Motor neuron (in vitro differentiated cells): Measurements from ENCODE around the gene USP48. TPM values are rescaled to one million over a fixed set of nuclear protein-coding genes. Genes with fewer than 3 reads are reported as not detected.

Experiments
- ATAC-seq, 8 experiments: fragments of 200-7000 bp; cut with Tn5 transposase; replicated peaks in 6 of 8; 2 replicates each; pipeline ENCODE4 v1.8.0; 2021; ENCODE audit warnings: mild to moderate bottlenecking in 8 of 8, moderate library complexity in 8 of 8
- H3K27ac ChIP-seq, 2 donors: fragments of 250-450 bp; sonication (Bioruptor Pico); 2 replicates each; pipeline ENCODE4 v1.9.0; 2021; ENCODE audit warnings: antibody characterized with exemption in 2 of 2, mild to moderate bottlenecking in 2 of 2, moderate library complexity in 1 of 2
- H3K4me1 ChIP-seq, 2 donors: fragments of 250-450 bp; sonication (Bioruptor Pico); replicated peaks in 1 of 2; 2 replicates each; pipeline ENCODE4 v1.6.1; 2021; ENCODE audit warnings: antibody characterized with exemption in 2 of 2, mild to moderate bottlenecking in 2 of 2, moderate library complexity in 1 of 2
- H3K4me3 ChIP-seq, 5 donors: fragments of 250-450 bp; sonication (Bioruptor Pico); 2 replicates each; pipeline ENCODE4 v1.9.0; 2021; ENCODE audit warnings: antibody characterized with exemption in 5 of 5, mild to moderate bottlenecking in 5 of 5, moderate library complexity in 4 of 5
- WGBS, 10 experiments: fragments of 450-650 bp; shearing (Covaris generic); methylation state at CpG; one replicate each; pipeline ENCODE4 v1.0.0; 2022; 5-methylcytosine and 5-hydroxymethylcytosine counted together
- in situ Hi-C, 9 experiments: fragments of 400-800 bp; cut with MboI; loops; one replicate each; pipeline ENCODE4 v1.15.0; 2021; ENCODE audit warnings: low sequenced_read_pairs in 9 of 9, low pct_unique_long_range_greater_than_20kb in 2 of 9; ENCODE audit not compliant: unreplicated experiment in 9 of 9
- total RNA-seq, 8 experiments: library from RNA; unstranded; fragments of 300-600 nt; gene quantifications; 2 replicates each; pipeline versions ENCODE4 v1.2.3 to v1.2.4, GENCODE V29; 2022

Gene USP48
- total RNA-seq, 8 experiments from 2014 or later: 34.1 to 84.9 (median 54.9) TPM

DNA sequence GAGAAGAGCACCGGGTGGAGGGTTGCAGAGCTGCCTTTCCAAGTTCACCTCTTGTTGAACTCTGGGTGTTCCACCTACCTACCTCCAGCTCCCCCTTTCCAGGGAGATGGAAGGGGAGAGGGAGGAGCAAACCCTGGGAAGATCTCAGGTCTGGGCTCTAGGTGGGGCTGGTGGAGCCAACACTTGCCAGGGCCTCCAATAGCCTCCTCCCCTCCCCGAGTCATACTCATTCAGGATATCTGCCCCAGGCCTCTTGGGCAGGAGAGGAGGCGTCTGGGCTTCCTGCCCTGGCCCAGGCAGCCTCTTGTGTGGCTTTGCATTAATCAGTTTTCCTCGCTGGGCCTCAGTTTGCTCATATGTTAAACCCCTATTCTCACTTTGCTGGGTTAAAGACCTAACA is 127.2 kb downstream of the USP48 start:
- ATAC-seq: no peak
- 0 to 61% (median 39%) methylated on average over 1 to 3 of the region's 4 CpGs; no CpG with 5 or more reads in 6 of the 10 experiments for WGBS, 10 experiments
- Histone ChIP-seq H3K4me1 (peaks cover 12 to 43% of the 10 kb centered on the region in 2 donors), H3K4me3 (no peak overlapping the region), H3K27ac (no peak overlapping the region)
- in situ Hi-C loops: loop anchor here in 2 of 9 experiments (10.0 to 25.0 kb wide), 3 partner anchors 143 to 418 kb away; partner anchors contain the start of gene ALPL (in 2 of the 2)

DNA sequence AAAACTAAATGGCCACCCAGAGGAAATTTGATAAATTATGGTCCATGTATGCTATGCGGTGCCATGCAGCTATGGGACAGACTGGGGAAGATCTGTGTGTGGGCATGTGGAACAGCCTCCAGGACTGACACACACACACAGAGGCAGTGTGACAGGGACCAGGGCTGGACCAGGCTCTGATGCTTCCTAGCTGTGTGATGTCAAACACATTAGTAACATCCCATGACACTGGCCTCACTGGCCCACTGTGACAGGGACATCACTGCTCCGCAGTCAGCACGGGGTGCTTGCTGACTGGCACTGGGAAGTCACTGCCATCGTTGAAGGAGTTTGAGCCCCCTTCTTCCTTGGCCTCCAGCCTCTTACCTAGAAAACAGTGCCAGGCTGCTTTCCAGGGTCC is 127.7 kb downstream of the USP48 start:
- Histone ChIP-seq H3K27ac (no peak overlapping the region), H3K4me1 (peaks cover 17 to 48% of the 10 kb centered on the region in 2 donors), H3K4me3 (no peak overlapping the region)
- WGBS, 10 experiments: 80 to 100% (median 95%) methylated on average over 1 to 4 of the region's 4 CpGs; no CpG with 5 or more reads in 3 of the 10 experiments
- peak in 1 of 8 experiments; percentile 28 for ATAC-seq
- in situ Hi-C loops: loop anchor here in 2 of 9 experiments (10.0 to 25.0 kb wide), 3 partner anchors 143 to 418 kb away; partner anchors contain the start of gene ALPL (in 2 of the 2)

DNA sequence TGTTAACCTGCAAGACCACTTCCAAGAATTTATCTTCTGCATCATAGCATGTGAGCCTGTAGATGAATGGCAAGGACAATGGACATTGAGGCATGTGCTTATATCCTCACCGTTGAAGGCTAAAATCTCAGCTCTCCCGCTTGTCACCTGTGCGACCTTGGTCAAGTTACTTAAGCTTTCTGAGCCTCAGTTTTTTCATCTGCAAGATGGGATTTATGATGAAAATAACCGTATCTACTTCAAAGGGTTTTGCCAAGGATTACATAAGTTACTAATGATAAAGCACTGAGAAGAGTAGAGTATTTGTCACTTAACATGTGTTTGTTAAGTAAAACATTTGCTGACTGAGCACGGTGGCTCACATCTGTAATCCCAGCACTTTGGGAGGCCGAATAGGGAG is 128.7 kb downstream of the USP48 start:
- Histone ChIP-seq H3K27ac (no peak overlapping the region), H3K4me1 (peaks cover 19 to 53% of the 10 kb centered on the region in 2 donors), H3K4me3 (no peak overlapping the region)
- no peak for ATAC-seq
- WGBS, 10 experiments: 48 to 100% (median 86%) methylated on average over 1 to 6 of the region's 6 CpGs; no CpG with 5 or more reads in 2 of the 10 experiments
- in situ Hi-C loops: loop anchor here in 2 of 9 experiments (10.0 to 25.0 kb wide), 3 partner anchors 142 to 417 kb away; partner anchors contain the start of gene ALPL (in 2 of the 2)

DNA sequence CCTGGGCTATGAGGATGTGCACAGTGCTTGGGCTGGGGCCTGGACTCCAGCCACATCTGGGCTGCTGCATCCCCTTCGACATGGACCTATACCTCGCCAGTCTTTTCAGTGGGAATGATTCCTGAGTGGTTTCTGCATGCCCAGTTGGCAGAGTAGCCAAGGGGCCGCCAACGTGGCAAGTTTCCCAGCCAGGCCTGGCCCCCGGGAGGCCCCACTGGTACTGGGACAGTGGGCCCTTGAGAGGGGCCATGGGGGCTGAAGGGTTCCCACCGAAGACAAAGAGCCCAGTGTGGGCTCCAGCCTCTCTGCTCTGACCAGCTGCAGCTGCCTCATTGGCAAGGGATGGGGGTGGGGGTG is 129.2 kb downstream of the USP48 start:
- ATAC-seq: no peak
- in situ Hi-C loops: loop anchor here in 2 of 9 experiments (10.0 to 25.0 kb wide), 3 partner anchors 141 to 416 kb away; partner anchors contain the start of gene ALPL (in 2 of the 2)
- Histone ChIP-seq H3K4me3 (no peak overlapping the region), H3K4me1 (peaks cover 17 to 53% of the 10 kb centered on the region in 2 donors), H3K27ac (no peak overlapping the region)
- 0 to 74% methylated on average over 1 to 3 of the region's 6 CpGs; no CpG with 5 or more reads in 8 of the 10 experiments for WGBS, 10 experiments

DNA sequence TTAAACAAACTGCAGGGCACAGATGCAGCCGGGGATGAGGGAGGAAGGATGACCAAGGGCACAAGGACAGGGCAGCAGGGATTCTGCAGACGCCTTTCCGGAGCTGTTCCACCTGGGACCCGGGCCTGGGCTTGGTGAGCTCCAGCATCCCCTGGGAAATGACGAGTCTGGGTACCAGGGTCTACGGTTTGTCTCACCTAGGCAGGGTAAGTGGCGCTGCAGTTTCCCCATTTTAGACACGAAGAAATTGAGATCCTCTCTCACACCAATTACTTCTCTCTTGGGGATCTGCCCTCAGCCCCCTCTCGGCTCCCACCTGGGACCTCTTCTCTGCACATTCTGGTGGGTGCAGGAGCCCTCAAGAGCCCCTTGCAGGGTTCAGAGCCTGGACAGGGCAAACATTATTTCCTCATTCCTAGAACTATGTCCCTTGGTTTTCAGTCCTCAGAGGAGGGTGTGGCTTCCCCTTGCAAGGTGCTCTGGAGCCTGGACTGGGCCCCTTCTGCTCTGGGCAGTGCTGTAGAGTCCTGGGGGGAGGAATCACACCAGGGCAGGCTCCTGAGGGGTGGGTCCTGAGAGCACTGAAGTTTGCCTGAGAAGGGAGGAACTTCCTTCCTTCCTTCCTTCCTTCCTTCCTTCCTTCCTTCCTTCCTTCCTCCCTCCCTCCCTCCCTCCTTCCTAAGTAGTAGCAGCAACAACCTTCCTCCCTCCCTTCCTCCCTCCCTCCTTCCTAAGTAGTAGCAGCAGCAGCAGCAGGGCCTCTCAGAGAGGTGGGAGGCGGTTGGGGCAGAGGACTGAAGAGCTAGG is 129.8 kb downstream of the USP48 start:
- Histone ChIP-seq H3K27ac (peak overlapping the region in 1 of 2 donors; percentile 59), H3K4me3 (no peak overlapping the region), H3K4me1 (peaks cover 12 to 53% of the 10 kb centered on the region in 2 donors)
- WGBS, 10 experiments: 60 to 100% (median 70%) methylated on average over 1 to 8 of the region's 10 CpGs; no CpG with 5 or more reads in 5 of the 10 experiments
- in situ Hi-C loops: loop anchor here in 2 of 9 experiments (10.0 to 25.0 kb wide), 3 partner anchors 141 to 416 kb away; partner anchors contain the start of gene ALPL (in 2 of the 2)
- no peak for ATAC-seq

DNA sequence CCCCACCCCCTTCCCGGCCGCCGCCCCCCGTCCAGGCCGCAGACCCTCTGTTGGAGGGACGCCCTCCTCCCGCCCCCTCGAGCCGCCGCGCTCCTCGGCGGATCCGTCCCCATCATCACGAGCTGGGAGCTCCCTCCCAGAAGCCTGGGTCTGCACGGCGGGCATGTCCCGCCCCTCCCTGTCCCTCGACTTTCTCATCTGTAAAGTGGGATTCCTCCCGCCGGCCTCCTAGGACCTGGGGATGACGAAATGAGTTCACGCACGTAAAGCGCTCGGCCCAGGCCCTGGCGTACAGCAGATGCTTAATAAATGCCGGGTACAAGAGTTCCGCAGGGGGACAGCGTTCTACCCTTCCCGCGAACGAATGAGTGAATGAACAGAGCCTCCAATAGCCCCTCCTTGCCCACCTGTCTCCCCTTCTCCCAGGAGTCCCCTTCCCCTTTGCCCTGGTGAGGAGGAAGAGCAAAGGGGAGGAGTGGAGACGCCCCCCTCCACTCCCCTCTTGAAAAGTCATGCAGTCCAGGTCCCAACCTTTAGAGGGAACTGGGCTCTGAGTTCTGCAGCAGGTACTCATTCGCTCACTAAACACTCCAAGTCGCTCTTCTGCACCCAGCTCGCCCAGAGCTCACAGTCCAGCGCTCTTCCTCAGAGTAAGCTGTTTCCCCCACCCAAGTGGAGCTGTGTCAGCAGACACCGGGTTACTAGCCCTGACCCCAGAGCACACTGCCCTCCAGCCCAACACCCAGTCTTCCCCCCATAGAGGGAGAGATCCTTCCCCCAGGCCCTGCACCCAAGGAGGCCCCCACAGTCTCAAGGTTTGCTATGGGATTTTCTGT is 130.6 kb downstream of the USP48 start:
- ATAC-seq: peak in 2 of 8 experiments; percentile 6 to 9
- Histone ChIP-seq H3K27ac (peak overlapping the region in 1 of 2 donors; percentile 59), H3K4me3 (peak overlapping the region; percentile 26 to 43 (median 39)), H3K4me1 (peaks cover 16 to 60% of the 10 kb centered on the region in 2 donors)
- 28 to 80% (median 45%) methylated on average over 1 to 15 of the region's 39 CpGs; no CpG with 5 or more reads in 5 of the 10 experiments for WGBS, 10 experiments
- in situ Hi-C loops: loop anchor here in 2 of 9 experiments (10.0 to 25.0 kb wide), 3 partner anchors 140 to 415 kb away; partner anchors contain the start of gene ALPL (in 2 of the 2)

DNA sequence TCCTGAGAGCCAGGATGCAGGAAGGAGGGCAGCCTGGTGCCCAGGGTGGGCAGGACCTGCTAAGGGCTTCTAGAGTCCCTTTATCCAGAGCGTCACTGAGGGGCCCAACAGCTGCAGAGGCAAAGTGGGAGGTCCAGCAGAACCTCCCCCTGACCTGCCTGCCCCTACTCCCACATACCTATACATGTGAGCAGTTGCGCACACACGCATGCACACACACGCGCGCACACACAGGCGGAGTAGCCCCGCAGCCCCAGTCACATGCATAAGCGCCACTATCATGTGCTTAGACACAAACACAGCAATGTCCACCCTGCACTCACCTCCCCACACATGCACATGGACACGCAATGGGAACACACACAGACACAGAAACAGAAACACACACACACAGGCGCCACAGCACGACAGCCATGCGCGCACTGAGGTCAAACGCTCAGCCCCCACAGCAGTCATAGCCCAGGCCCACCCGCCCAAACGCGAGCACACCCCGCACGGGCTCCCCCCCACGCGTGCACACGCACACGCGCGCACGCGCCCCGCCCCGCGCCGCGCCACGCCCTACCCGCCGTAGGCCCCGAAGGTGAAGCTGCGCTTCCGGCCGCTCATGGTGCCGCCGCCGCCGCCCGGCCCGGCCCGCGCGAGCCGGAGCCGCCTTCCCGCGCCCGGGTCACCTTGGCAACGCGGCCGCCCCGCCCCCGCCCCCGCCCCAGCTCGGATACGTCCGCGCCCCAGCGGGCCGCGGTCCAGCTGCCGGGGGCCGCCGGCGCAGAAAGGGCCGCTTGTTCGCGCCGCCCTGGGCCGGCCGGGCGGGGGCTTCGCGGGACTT is 131.5 kb downstream of the USP48 start:
- 0 to 39% (median 34%) methylated on average over 1 to 11 of the region's 80 CpGs; no CpG with 5 or more reads in 6 of the 10 experiments for WGBS, 10 experiments
- Histone ChIP-seq H3K4me1 (peaks cover 16 to 56% of the 10 kb centered on the region in 2 donors), H3K27ac (peak overlapping the region in 1 of 2 donors; percentile 59), H3K4me3 (peak overlapping the region; percentile 26 to 43 (median 39))
- in situ Hi-C loops: loop anchor here in 2 of 9 experiments (10.0 to 25.0 kb wide), 3 partner anchors 139 to 414 kb away; partner anchors contain the start of gene ALPL (in 2 of the 2)
- peak; percentile 71 to 87 (median 76) for ATAC-seq

DNA sequence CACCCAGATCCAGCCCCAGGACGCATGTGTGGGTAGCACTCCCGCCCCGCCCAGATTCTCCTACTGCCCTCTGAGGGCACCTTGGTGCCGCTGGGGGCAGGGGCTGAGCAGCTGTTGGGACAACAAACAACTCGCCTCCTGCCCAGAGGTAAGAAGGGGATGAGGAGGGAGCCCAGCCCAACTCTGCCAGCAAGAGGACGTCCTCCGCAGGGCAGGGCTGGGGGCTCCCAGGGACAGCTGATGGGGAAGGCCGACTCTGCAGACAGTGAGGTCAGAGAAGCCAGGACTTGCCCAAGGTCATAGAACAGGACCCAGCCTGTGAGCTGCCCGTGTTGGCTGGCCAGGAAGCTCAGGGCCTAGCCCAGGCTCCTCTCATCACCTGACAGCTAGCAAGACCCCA is 132.5 kb downstream of the USP48 start:
- WGBS, 10 experiments: 53 to 90% (median 72%) methylated on average over 2 to 4 of the region's 9 CpGs; no CpG with 5 or more reads in 6 of the 10 experiments
- in situ Hi-C loops: loop anchor here in 2 of 9 experiments (10.0 to 25.0 kb wide), 3 partner anchors 138 to 413 kb away; partner anchors contain the start of gene ALPL (in 2 of the 2)
- peak overlapping the region in 1 of 2 donors; percentile 59 for H3K27ac ChIP-seq
- no peak for ATAC-seq
- H3K4me3 ChIP-seq: no peak overlapping the region
- peaks cover 16 to 46% of the 10 kb centered on the region in 2 donors for H3K4me1 ChIP-seq

DNA sequence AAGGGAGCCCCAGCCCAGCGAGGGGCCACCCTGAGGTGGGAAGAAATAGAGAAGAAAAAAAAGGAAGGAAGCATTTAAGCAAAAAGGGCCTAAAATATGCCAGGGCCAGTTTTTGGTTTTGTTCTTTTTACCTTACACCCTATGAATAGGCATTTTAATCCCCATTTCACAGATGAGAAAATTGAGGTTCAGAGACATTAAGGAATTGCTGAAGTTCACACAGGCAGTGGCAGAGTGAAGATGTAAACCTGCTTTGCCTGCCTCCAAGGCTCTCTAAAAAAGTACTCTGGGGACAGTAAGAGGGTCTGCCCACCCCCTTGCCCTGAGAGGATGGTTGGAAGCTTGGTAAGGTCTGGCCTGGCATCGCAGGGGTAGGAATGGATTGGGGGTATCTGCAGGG is 133.6 kb downstream of the USP48 start:
- no peak overlapping the region for H3K27ac ChIP-seq
- H3K4me3 ChIP-seq: no peak overlapping the region
- 0 to 100% (median 38%) methylated on average over 1 to 2 of the region's 2 CpGs; no CpG with 5 or more reads in 4 of the 10 experiments for WGBS, 10 experiments
- in situ Hi-C loops: loop anchor here in 1 of 9 experiments (25.0 kb wide), 1 partner anchor 412 kb away; no protein-coding TSS in a partner anchor
- peaks cover 16 to 45% of the 10 kb centered on the region in 2 donors for H3K4me1 ChIP-seq
- ATAC-seq: no peak

DNA sequence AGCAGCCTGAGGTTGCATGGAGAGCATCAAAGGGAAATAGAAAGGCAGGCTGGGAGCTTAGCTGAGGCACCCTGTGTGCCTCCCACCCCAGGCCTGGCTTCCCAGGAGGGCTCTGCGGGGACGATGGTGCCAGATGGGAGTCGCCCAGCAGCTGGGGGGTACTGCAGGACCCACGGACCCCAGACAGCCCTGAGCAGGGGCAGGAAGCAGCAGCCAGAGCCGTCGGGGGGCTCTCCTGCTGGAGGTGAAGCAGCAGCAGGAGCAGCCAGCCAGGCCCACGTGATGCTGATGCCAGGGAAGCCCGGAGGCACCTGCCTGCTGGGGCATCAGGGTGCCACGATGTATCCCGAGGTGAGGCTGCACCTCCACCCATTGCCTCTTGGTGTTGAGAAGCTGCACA is 134.2 kb downstream of the USP48 start:
- in situ Hi-C loops: loop anchor here in 1 of 9 experiments (25.0 kb wide), 1 partner anchor 411 kb away; no protein-coding TSS in a partner anchor
- no peak overlapping the region for H3K27ac ChIP-seq
- no peak overlapping the region for H3K4me3 ChIP-seq
- ATAC-seq: no peak
- peaks cover 16 to 45% of the 10 kb centered on the region in 2 donors for H3K4me1 ChIP-seq
- 57 to 100% (median 61%) methylated on average over 1 to 7 of the region's 10 CpGs; no CpG with 5 or more reads in 7 of the 10 experiments for WGBS, 10 experiments

DNA sequence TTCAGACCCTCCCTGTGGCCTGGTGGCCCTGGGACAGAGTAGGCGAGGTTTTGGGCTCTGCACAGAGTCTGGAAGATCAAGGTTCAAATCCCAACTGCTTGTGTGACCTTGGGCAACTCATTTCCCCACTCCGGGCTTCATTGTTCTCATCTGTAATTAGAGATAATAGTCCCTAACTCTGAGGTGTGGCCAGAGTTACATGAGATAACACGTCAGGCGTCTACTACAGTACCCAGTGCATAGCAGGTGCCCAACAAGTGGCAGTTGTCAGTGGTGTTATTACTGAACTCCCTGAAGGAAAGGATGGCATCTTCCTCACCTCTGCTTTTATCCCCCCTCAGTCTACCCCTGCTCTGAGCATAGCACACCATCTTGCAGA is 134.6 kb downstream of the USP48 start:
- Histone ChIP-seq H3K4me3 (no peak overlapping the region), H3K27ac (no peak overlapping the region), H3K4me1 (peaks cover 16 to 40% of the 10 kb centered on the region in 2 donors)
- in situ Hi-C loops: loop anchor here in 1 of 9 experiments (25.0 kb wide), 1 partner anchor 411 kb away; no protein-coding TSS in a partner anchor
- ATAC-seq: no peak
- 0 to 100% (median 49%) methylated on average over 1 to 3 of the region's 4 CpGs; no CpG with 5 or more reads in 2 of the 10 experiments for WGBS, 10 experiments
